HCT116 (cell line): ENCODE measurements around the gene EGFLAM. TPM values are rescaled to one million over a fixed set of nuclear protein-coding genes. Genes with fewer than 3 reads are reported as not detected.

Source experiments
- ATAC-seq: fragments of 200-7000 bp; cut with Tn5 transposase; 2 replicates; pipeline ENCODE4 v1.9.1; 2020; ENCODE audit warnings: mild to moderate bottlenecking, moderate library complexity
- BruUV-seq: library from RNA; stranded (reverse); fragments of 400-500 nt; replicated peaks from 2 replicates; lab custom pipeline; 2021; lab: Mats Ljungman, UMichigan
- CTCF ChIA-PET: fragments of 300-600 bp; sonication (Branson Sonifier 250); formaldehyde crosslinking; loops from one replicate; lab custom pipeline; 2021; ENCODE audit warnings: antibody characterized with exemption; lab: Charles Lee
- POLR2A ChIA-PET: fragments of 300-600, 350-600 bp; sonication (Branson Sonifier 250); formaldehyde crosslinking; loops from one replicate; lab custom pipeline; 2021; ENCODE audit warnings: antibody characterized with exemption; lab: Charles Lee
- RAD21 ChIA-PET, 2 experiments: fragments of 300-600 bp; sonication (Branson Sonifier 250); formaldehyde crosslinking; loops; one replicate each; lab custom pipeline; 2023; ENCODE audit warnings: low total read pairs in 2 of 2; ENCODE audit not compliant: uncharacterized antibody in 2 of 2, unreplicated experiment in 2 of 2, low non-redundant PET in 1 of 2; lab: Charles Lee
- DNase-seq: peaks from one replicate; pipeline ENCODE4 v3.0.0-alpha.2; 2010; ENCODE audit warnings: low read depth, low spot score
- H2AFZ ChIP-seq: fragments of 200-600 bp; shearing (Covaris generic), sonication (generic); 2 replicates; pipeline ENCODE4 v1.6.1; 2017; ENCODE audit warnings: low read depth, mixed run types, mixed read lengths, antibody characterized with exemption, low read length; ENCODE audit not compliant: poor library complexity, severe bottlenecking
- H3K27ac ChIP-seq: 2 replicates; pipeline ENCODE4 v1.5.1; 2012; ENCODE audit warnings: low read depth, low read length
- H3K27me3 ChIP-seq: fragments of 200-600 bp; sonication (generic); 2 replicates; pipeline ENCODE4 v1.6.1; 2016; ENCODE audit warnings: mixed run types, low read length, mixed read lengths; ENCODE audit not compliant: insufficient read depth
- H3K36me3 ChIP-seq, 2 experiments: fragments of 200-500 bp in 1 of 2; fragments of 200-600 bp in 1 of 2; sonication (Bioruptor generic) in 1 of 2; sonication (generic) in 1 of 2; 2 replicates each; pipeline versions ENCODE4 v1.5.1 to v1.6.1; 2014 to 2016; ENCODE audit warnings: low read length in 2 of 2, inconsistent platforms in 1 of 2, mixed read lengths in 1 of 2, mixed run types in 1 of 2; ENCODE audit not compliant: insufficient read depth in 2 of 2, control insufficient read depth in 1 of 2
- H3K4me1 ChIP-seq, 2 experiments: fragments of 200-600 bp in 1 of 2; sonication (generic) in 1 of 2; 2 replicates each; pipeline versions ENCODE4 v1.5.1 to v1.6.1; 2012 to 2017; ENCODE audit warnings: low read length in 2 of 2, inconsistent platforms in 1 of 2, mild to moderate bottlenecking in 1 of 2, mixed read lengths in 1 of 2, mixed run types in 1 of 2, moderate library complexity in 1 of 2; ENCODE audit not compliant: insufficient read depth in 2 of 2, control insufficient read depth in 1 of 2
- H3K4me2 ChIP-seq: fragments of 200-600 bp; sonication (generic); 2 replicates; pipeline ENCODE4 v1.6.1; 2017; ENCODE audit warnings: mixed run types, low read length, mixed read lengths
- H3K4me3 ChIP-seq, 2 experiments: fragments of 200-600 bp in 1 of 2; sonication (generic) in 1 of 2; replicated peaks in 1 of 2; 2 replicates each; pipeline ENCODE4 v1.5.1; 2011 to 2016; ENCODE audit warnings: low read length in 2 of 2, control low read depth in 1 of 2, low read depth in 1 of 2, mild to moderate bottlenecking in 1 of 2, mixed read lengths in 1 of 2, mixed run types in 1 of 2
- H3K79me2 ChIP-seq: fragments of 200-600 bp; sonication (generic); 2 replicates; pipeline ENCODE4 v1.6.1; 2017; ENCODE audit warnings: mild to moderate bottlenecking, mixed run types, low read length, moderate library complexity, mixed read lengths; ENCODE audit not compliant: insufficient read depth
- H3K9ac ChIP-seq: fragments of 200-600 bp; sonication (generic); 2 replicates; pipeline ENCODE4 v1.6.1; 2016; ENCODE audit warnings: low read length, mixed read lengths
- H3K9me2 ChIP-seq: fragments of 200-600 bp; sonication (generic), shearing (Covaris generic); 2 replicates; pipeline ENCODE4 v1.6.1; 2017; ENCODE audit warnings: mixed run types, mild to moderate bottlenecking, moderate library complexity; ENCODE audit not compliant: insufficient read depth
- H3K9me3 ChIP-seq, 2 experiments: fragments of 200-500 bp in 1 of 2; fragments of 200-600 bp in 1 of 2; sonication (Bioruptor generic) in 1 of 2; sonication (generic) in 1 of 2; 2 replicates each; pipeline ENCODE4 v1.6.1; 2014 to 2017; ENCODE audit warnings: low read length in 2 of 2, mixed read lengths in 2 of 2, inconsistent platforms in 1 of 2, low read depth in 1 of 2, mild to moderate bottlenecking in 1 of 2, mixed run types in 1 of 2, moderate library complexity in 1 of 2; ENCODE audit not compliant: control insufficient read depth in 1 of 2, insufficient read depth in 1 of 2
- H4K20me1 ChIP-seq: fragments of 200-600 bp; sonication (generic), shearing (Covaris generic); 2 replicates; pipeline ENCODE4 v1.6.1; 2017; ENCODE audit warnings: mixed run types, mild to moderate bottlenecking, moderate library complexity; ENCODE audit not compliant: insufficient read depth
- CEBPB ChIP-seq: IDR thresholded peaks from 2 replicates; pipeline ENCODE4 v1.6.1; 2012; ENCODE audit warnings: low read depth
- EGR1 ChIP-seq: IDR thresholded peaks from 2 replicates; pipeline ENCODE4 v1.6.1; 2012; ENCODE audit warnings: low read depth
- ELF1 ChIP-seq: IDR thresholded peaks from 2 replicates; pipeline ENCODE4 v1.6.1; 2012; ENCODE audit warnings: low read depth, borderline replicate concordance
- EZH2 ChIP-seq: fragments of 200-600 bp; sonication (generic); IDR thresholded peaks from 2 replicates; pipeline ENCODE4 v1.6.1; 2017; ENCODE audit warnings: antibody characterized with exemption, mixed run types
- EZH2phosphoT487 ChIP-seq: fragments of 200-600 bp; IDR thresholded peaks from 2 replicates; pipeline ENCODE4 v1.6.1; 2018; ENCODE audit warnings: antibody characterized with exemption, borderline replicate concordance
- FOSL1 ChIP-seq: IDR thresholded peaks from 2 replicates; pipeline ENCODE4 v1.6.1; 2012; ENCODE audit warnings: low read depth
- POLR2A ChIP-seq: IDR thresholded peaks from 2 replicates; pipeline ENCODE4 v1.7.0; 2011; ENCODE audit warnings: borderline replicate concordance; ENCODE audit not compliant: insufficient read depth, insufficient read length; ENCODE audit errors: extremely low read depth
- POLR2AphosphoS5 ChIP-seq: IDR thresholded peaks from 2 replicates; pipeline ENCODE4 v1.6.1; 2011; ENCODE audit warnings: mild to moderate bottlenecking, low read depth, low read length, moderate library complexity
- SP1 ChIP-seq: IDR thresholded peaks from 2 replicates; pipeline ENCODE4 v1.6.1; 2012; ENCODE audit warnings: low read depth
- SRF ChIP-seq: IDR thresholded peaks from 2 replicates; pipeline ENCODE4 v1.6.1; 2012; ENCODE audit warnings: low read depth
- YY1 ChIP-seq: IDR thresholded peaks from 2 replicates; pipeline ENCODE4 v1.6.1; 2011; ENCODE audit warnings: low read length, low read depth, moderate library complexity, mild to moderate bottlenecking; ENCODE audit not compliant: insufficient replicate concordance; ENCODE audit errors: extremely low read depth
- ZNF274 ChIP-seq: fragments of 200-500 bp; sonication (Bioruptor generic); IDR thresholded peaks from 2 replicates; pipeline ENCODE4 v1.6.1; 2014; ENCODE audit warnings: mild to moderate bottlenecking, low read depth, low read length, inconsistent platforms
- intact Hi-C: fragments of 100-400 bp; cut with micrococcal nuclease; formaldehyde crosslinking; loops from 2 replicates; pipeline ENCODE4 v1.10.0; 2022
- total RNA-seq: library from RNA; stranded (reverse); gene quantifications from one replicate; pipeline ENCODE4 v1.2.1, GENCODE V29; 2021; ENCODE audit not compliant: unreplicated experiment
- TF ChIP-seq, protein P1 (sequence below): IDR thresholded peaks from 2 replicates; pipeline ENCODE4 v1.6.1; 2012; ENCODE audit warnings: low read depth
- TF ChIP-seq, protein P2 (sequence below): IDR thresholded peaks from 2 replicates; pipeline ENCODE4 v1.6.1; 2011; ENCODE audit warnings: mild to moderate bottlenecking, low read length, moderate library complexity; ENCODE audit not compliant: insufficient replicate concordance; ENCODE audit errors: extremely low read depth
- TF ChIP-seq, protein P3 (sequence below): IDR thresholded peaks from 2 replicates; pipeline ENCODE4 v1.6.1; 2012
- TF ChIP-seq, protein P4 (sequence below): IDR thresholded peaks from 2 replicates; pipeline ENCODE4 v1.6.1; 2012

EGFLAM gene
- total RNA-seq, 1 experiment from 2014 or later, result not detected

DNA sequence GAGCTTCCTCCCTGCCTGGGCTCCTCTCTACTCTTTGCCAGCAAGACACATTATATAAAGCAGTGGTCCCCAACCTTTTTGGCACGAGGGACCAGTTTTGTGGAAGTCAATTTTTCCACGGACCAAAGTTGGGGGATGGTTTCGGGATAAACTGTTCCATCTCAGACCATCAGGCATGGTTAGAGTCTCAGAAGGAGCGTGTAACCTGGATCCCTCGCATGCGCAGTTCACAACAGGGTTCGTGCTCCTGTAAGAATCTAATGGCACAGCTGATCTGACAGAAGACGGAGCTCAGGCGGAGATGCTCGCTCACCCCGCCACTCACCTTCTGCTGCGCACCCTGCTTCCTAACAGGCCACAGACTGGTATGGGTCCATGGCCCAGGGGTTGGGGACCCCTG lies 155.3 kb downstream of the EGFLAM start:
- Histone ChIP-seq H4K20me1 (no peaks in the 10 kb centered on the region), H3K36me3 (no peaks in the 10 kb centered on the region), H3K9me3 (no peaks in the 10 kb centered on the region), H3K27me3 (0 out of 2 replicates have a peak, but pooled peaks cover 5% of the 10 kb centered on the region), H3K4me3 (no peak overlapping the region), H3K4me1 (no peaks in the 10 kb centered on the region), H3K4me2 (no peak overlapping the region), H3K27ac (no peak overlapping the region), H2AFZ (no peak overlapping the region), H3K9ac (no peak overlapping the region), H3K9me2 (no peaks in the 10 kb centered on the region), H3K79me2 (no peaks in the 10 kb centered on the region)
- DNase-seq, result no peak
- intact Hi-C loops, result no loop called here
- ATAC-seq, result no peak
- CTCF ChIA-PET, result interaction anchor here (0.7 to 1.6 kb wide), 2 partner anchors 132 to 396 kb away, joined by 3 to 4 read pairs; no protein-coding TSS in a partner anchor
- POLR2A ChIA-PET, result interaction anchor here (1.0 kb wide), 1 partner anchor 19 kb away, joined by 3 read pairs; no protein-coding TSS in a partner anchor
- no peak for TF ChIP-seq ELF1
- no peak for TF ChIP-seq EGR1
- TF ChIP-seq YY1, result no peak
- no peak for TF ChIP-seq SP1
- no peak for TF ChIP-seq SRF
- no peak for TF ChIP-seq CEBPB
- TF ChIP-seq, protein P1, sequence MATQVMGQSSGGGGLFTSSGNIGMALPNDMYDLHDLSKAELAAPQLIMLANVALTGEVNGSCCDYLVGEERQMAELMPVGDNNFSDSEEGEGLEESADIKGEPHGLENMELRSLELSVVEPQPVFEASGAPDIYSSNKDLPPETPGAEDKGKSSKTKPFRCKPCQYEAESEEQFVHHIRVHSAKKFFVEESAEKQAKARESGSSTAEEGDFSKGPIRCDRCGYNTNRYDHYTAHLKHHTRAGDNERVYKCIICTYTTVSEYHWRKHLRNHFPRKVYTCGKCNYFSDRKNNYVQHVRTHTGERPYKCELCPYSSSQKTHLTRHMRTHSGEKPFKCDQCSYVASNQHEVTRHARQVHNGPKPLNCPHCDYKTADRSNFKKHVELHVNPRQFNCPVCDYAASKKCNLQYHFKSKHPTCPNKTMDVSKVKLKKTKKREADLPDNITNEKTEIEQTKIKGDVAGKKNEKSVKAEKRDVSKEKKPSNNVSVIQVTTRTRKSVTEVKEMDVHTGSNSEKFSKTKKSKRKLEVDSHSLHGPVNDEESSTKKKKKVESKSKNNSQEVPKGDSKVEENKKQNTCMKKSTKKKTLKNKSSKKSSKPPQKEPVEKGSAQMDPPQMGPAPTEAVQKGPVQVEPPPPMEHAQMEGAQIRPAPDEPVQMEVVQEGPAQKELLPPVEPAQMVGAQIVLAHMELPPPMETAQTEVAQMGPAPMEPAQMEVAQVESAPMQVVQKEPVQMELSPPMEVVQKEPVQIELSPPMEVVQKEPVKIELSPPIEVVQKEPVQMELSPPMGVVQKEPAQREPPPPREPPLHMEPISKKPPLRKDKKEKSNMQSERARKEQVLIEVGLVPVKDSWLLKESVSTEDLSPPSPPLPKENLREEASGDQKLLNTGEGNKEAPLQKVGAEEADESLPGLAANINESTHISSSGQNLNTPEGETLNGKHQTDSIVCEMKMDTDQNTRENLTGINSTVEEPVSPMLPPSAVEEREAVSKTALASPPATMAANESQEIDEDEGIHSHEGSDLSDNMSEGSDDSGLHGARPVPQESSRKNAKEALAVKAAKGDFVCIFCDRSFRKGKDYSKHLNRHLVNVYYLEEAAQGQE, result no peak
- no peak for TF ChIP-seq FOSL1
- TF ChIP-seq, protein P2, sequence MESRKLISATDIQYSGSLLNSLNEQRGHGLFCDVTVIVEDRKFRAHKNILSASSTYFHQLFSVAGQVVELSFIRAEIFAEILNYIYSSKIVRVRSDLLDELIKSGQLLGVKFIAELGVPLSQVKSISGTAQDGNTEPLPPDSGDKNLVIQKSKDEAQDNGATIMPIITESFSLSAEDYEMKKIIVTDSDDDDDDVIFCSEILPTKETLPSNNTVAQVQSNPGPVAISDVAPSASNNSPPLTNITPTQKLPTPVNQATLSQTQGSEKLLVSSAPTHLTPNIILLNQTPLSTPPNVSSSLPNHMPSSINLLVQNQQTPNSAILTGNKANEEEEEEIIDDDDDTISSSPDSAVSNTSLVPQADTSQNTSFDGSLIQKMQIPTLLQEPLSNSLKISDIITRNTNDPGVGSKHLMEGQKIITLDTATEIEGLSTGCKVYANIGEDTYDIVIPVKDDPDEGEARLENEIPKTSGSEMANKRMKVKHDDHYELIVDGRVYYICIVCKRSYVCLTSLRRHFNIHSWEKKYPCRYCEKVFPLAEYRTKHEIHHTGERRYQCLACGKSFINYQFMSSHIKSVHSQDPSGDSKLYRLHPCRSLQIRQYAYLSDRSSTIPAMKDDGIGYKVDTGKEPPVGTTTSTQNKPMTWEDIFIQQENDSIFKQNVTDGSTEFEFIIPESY, result no peak
- TF ChIP-seq EZH2, result no peak
- no peak for TF ChIP-seq ZNF274
- TF ChIP-seq, protein P3, sequence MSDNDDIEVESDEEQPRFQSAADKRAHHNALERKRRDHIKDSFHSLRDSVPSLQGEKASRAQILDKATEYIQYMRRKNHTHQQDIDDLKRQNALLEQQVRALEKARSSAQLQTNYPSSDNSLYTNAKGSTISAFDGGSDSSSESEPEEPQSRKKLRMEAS, result no peak
- TF ChIP-seq EZH2phosphoT487, result no peak
- TF ChIP-seq, protein P4, sequence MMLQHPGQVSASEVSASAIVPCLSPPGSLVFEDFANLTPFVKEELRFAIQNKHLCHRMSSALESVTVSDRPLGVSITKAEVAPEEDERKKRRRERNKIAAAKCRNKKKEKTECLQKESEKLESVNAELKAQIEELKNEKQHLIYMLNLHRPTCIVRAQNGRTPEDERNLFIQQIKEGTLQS, result no peak
- TF ChIP-seq POLR2A, result no peak
- TF ChIP-seq POLR2AphosphoS5, result no peak
- BruUV-seq, result no TSS peak
- RAD21 ChIA-PET, result interaction anchor here in 1 of 2 experiments (1.3 kb wide), 1 partner anchor 31 kb away, joined by 3 read pairs; no protein-coding TSS in a partner anchor
